Measurements from ENCODE around the gene KHNYN.

GRCh38 chr14:24399999-24400718 lies 29.6 kb upstream of the KHNYN start:
- TF ChIP-seq POLR2A (IDR thresholded peaks at IDR 0.05) (no peak), CTCF (IDR thresholded peaks at IDR 0.05) (no peak)
